HG03108 (cell line): ENCODE results near the gene PARD3B.

ENCODE experiments used
- ATAC-seq: cut with Tn5 transposase; IDR thresholded peaks from one replicate; pipeline ENCODE4 v1.9.1; 2021; ENCODE audit warnings: moderate library complexity; ENCODE audit not compliant: unreplicated experiment

PARD3B gene

GRCh38 chr2:205089958-205090357 is 544.7 kb downstream of the PARD3B start:
- no peak for ATAC-seq

GRCh38 chr2:205091411-205091810 is 546.1 kb downstream of the PARD3B start:
- no peak for ATAC-seq

- no peak for ATAC-seq
These were observed 548.8 kb downstream of the PARD3B start for GRCh38 chr2:205094031-205094430.

GRCh38 chr2:205103699-205104098 is 558.4 kb downstream of the PARD3B start:
- ATAC-seq, result no peak

- no peak for ATAC-seq
These were observed 562.5 kb downstream of the PARD3B start for GRCh38 chr2:205107810-205108209.

- ATAC-seq, result no peak
These were observed 570.2 kb downstream of the PARD3B start for GRCh38 chr2:205115511-205115910.

- ATAC-seq, result no peak
These were observed 571.9 kb downstream of the PARD3B start for GRCh38 chr2:205117125-205117524.

GRCh38 chr2:205119136-205119535 is 573.9 kb downstream of the PARD3B start:
- no peak for ATAC-seq

- no peak for ATAC-seq
These were observed 583.5 kb downstream of the PARD3B start for GRCh38 chr2:205128726-205129125.

- ATAC-seq, result no peak
These were observed 584.3 kb downstream of the PARD3B start for GRCh38 chr2:205129531-205129930.

- ATAC-seq, result no peak
These were observed 585.0 kb downstream of the PARD3B start for GRCh38 chr2:205130111-205130829.

- ATAC-seq, result no peak
These were observed 588.3 kb downstream of the PARD3B start for GRCh38 chr2:205133544-205133943.

- no peak for ATAC-seq
These were observed 593.5 kb downstream of the PARD3B start for GRCh38 chr2:205138735-205139134.

GRCh38 chr2:205139822-205140463 is 594.7 kb downstream of the PARD3B start:
- ATAC-seq, result no peak

- no peak for ATAC-seq
These were observed 596.1 kb downstream of the PARD3B start for GRCh38 chr2:205141381-205141780.

GRCh38 chr2:205145888-205146287 is 600.6 kb downstream of the PARD3B start:
- no peak for ATAC-seq

- no peak for ATAC-seq
These were observed 603.5 kb downstream of the PARD3B start for GRCh38 chr2:205148755-205149154.

- ATAC-seq, result no peak
These were observed 611.2 kb downstream of the PARD3B start for GRCh38 chr2:205156457-205156856.

GRCh38 chr2:205158404-205158803 is 613.1 kb downstream of the PARD3B start:
- ATAC-seq, result no peak

GRCh38 chr2:205161156-205161839 is 616.0 kb downstream of the PARD3B start:
- no peak for ATAC-seq

- ATAC-seq, result no peak
These were observed 621.5 kb downstream of the PARD3B start for GRCh38 chr2:205166745-205167144.

GRCh38 chr2:205169012-205169411 is 623.7 kb downstream of the PARD3B start:
- no peak for ATAC-seq
